Adrenal gland (tissue), 12 donors: ENCODE results near the gene CDK13. TPM values are rescaled to one million over a fixed set of nuclear protein-coding genes. Genes with fewer than 3 reads are reported as not detected.

ENCODE experiments used
- DNase-seq, 7 donors: peaks; one replicate each; pipeline ENCODE4 v3.0.0-alpha.2; 2019 to 2020
- H3K27ac ChIP-seq, 5 donors: fragments of 200-600 bp; sonication (generic) in 4 of 5; 1 replicate in 3 of 5; 2 replicates in 2 of 5; pipeline versions ENCODE4 v1.5.1 to v1.8.0; 2016 to 2020; ENCODE audit warnings: mild to moderate bottlenecking in 1 of 5
- H3K27me3 ChIP-seq: fragments of 200-600 bp; 2 replicates; pipeline ENCODE4 v1.8.0; 2021
- H3K36me3 ChIP-seq, 2 donors: fragments of 200-600 bp; replicated peaks in 1 of 2; 1 replicate in 1 of 2; 2 replicates in 1 of 2; pipeline versions ENCODE4 v1.5.1 to v1.8.0; 2018 to 2022
- H3K4me1 ChIP-seq, 2 donors: fragments of 200-600 bp; replicated peaks in 1 of 2; 1 replicate in 1 of 2; 2 replicates in 1 of 2; pipeline versions ENCODE4 v1.5.1 to v1.8.0; 2018 to 2021
- H3K4me3 ChIP-seq, 4 donors: fragments of 200-600 bp; sonication (generic) in 3 of 4; one replicate each; pipeline ENCODE4 v1.5.1; 2016 to 2018
- H3K9me3 ChIP-seq, 3 donors: fragments of 200-600 bp; sonication (generic) in 1 of 3; replicated peaks in 1 of 3; 1 replicate in 2 of 3; 2 replicates in 1 of 3; pipeline versions ENCODE4 v1.5.1 to v1.8.0; 2016 to 2021
- CTCF ChIP-seq, 6 experiments: fragments of 450-650 bp in 4 of 6; fragments of 200-600 bp in 2 of 6; sonication (generic) in 1 of 6; IDR thresholded peaks; 1 replicate in 5 of 6; 2 replicates in 1 of 6; pipeline versions ENCODE4 v1.5.1 to v1.8.0; 2016 to 2021; ENCODE audit warnings: antibody characterized with exemption in 6 of 6, mild to moderate bottlenecking in 2 of 6, moderate library complexity in 1 of 6
- POLR2A ChIP-seq, 2 donors: fragments of 450-650 bp; IDR thresholded peaks; one replicate each; pipeline ENCODE4 v1.6.1; 2017; ENCODE audit warnings: antibody characterized with exemption in 2 of 2, mild to moderate bottlenecking in 2 of 2, moderate library complexity in 1 of 2
- WGBS, 4 donors: extraction: QIAGEN DNeasy Blood & Tissue Kit in 2 of 4; methylation state at CpG; one replicate each; pipeline versions ENCODE4 v1.1.5 to v1.1.7; 2013 to 2017; 5-methylcytosine and 5-hydroxymethylcytosine counted together
- intact Hi-C, 2 donors: fragments of 100-400 bp; cut with DNase I; formaldehyde crosslinking; loops; one replicate each; pipeline versions ENCODE4 v1.14.1 to v1.15.0; 2022 to 2023
- polyA plus RNA-seq, 3 donors: library from polyadenylated mRNA; stranded (reverse); fragments of 200-250 nt in 2 of 3; fragments of 350-450 nt in 1 of 3; fragmentation: Illumina TruSeq in 1 of 3; extraction: RNeasy Lipid Tissue Mini Kit (QIAGEN cat#74804) in 1 of 3; gene quantifications; one replicate each; pipeline ENCODE4 v1.2.3, GENCODE V29; 2013 to 2014
- total RNA-seq, 9 donors: library from RNA; depleted of rRNA in 4 of 9; stranded (reverse); fragments of >200 nt in 4 of 9; fragments of 120-200 nt in 1 of 9; fragmentation: NEBNext Ultra II Directional in 1 of 9; extraction: Animal tissue kit (Norgen Biotek cat#: 25700) in 1 of 9; gene quantifications; one replicate each; pipeline versions ENCODE4 v1.1.0 to v1.2.4, GENCODE V29; 2013 to 2023
- donor health status: healthy with polysubstance abuse.
- donor health status: Bipolar disorder and iron deficiency.
- donor health status: DM: yes; HTN: yes; CAD: no.
- donor health status: DM: no; HTN: no; CAD: no.
- donor health status: DM: no; HTN: no; CAD: no.
- donor health status: DM: yes; HTN: yes; CAD: no.

CDK13 gene
- total and polyA plus RNA-seq, 12 donors = 21.2 to 77.7 (median 40.2) TPM

GRCh38 chr7:39942883-39943282, 7.2 kb upstream of the CDK13 start:
- H3K36me3 ChIP-seq = no peaks in the 10 kb centered on the region
- no peak overlapping the region for H3K27ac ChIP-seq
- no peaks in the 10 kb centered on the region for H3K4me1 ChIP-seq
- H3K27me3 ChIP-seq = no peaks in the 10 kb centered on the region
- TF ChIP-seq CTCF (IDR thresholded peaks at IDR 0.05) = no peak
- TF ChIP-seq POLR2A (IDR thresholded peaks at IDR 0.05) = no peak
- H3K9me3 ChIP-seq = no peaks in the 10 kb centered on the region
- intact Hi-C loops = no loop called here
- 86 to 93% (median 93%) methylated on average over 2 of the region's 2 CpGs for WGBS, 4 donors
- H3K4me3 ChIP-seq = no peak overlapping the region
- no peak for DNase-seq

GRCh38 chr7:39946693-39947092, 3.4 kb upstream of the CDK13 start:
- no peak overlapping the region for H3K4me3 ChIP-seq
- WGBS, 4 donors = 71 to 81% (median 78%) methylated on average over 9 of the region's 9 CpGs
- H3K36me3 ChIP-seq = no peaks in the 10 kb centered on the region
- no peak for TF ChIP-seq POLR2A (IDR thresholded peaks at IDR 0.05)
- TF ChIP-seq CTCF (IDR thresholded peaks at IDR 0.05) = no peak
- H3K9me3 ChIP-seq = no peaks in the 10 kb centered on the region
- DNase-seq = no peak
- intact Hi-C loops = loop anchor here in 1 of 2 donors (5.0 kb wide), 1 partner anchor 106 kb away; no protein-coding TSS in a partner anchor
- H3K27me3 ChIP-seq = no peaks in the 10 kb centered on the region
- H3K27ac ChIP-seq = no peak overlapping the region
- H3K4me1 ChIP-seq = peaks cover 4 to 7% of the 10 kb centered on the region in 2 donors

- intact Hi-C loops = loop anchor here in 1 of 2 donors (5.0 kb wide), 1 partner anchor 104 kb away; no protein-coding TSS in a partner anchor
- Histone ChIP-seq H3K27ac (peak overlapping the region; percentile 98 to 100 (median 99)), H3K4me1 (peaks cover 7 to 20% of the 10 kb centered on the region in 2 donors), H3K36me3 (no peaks in the 10 kb centered on the region), H3K9me3 (no peaks in the 10 kb centered on the region), H3K4me3 (peak overlapping the region in 2 of 4 donors; percentile 47 to 85), H3K27me3 (no peaks in the 10 kb centered on the region)
- peak in 1 of 7 donors; percentile 7 for DNase-seq
- no peak for TF ChIP-seq POLR2A (IDR thresholded peaks at IDR 0.05)
- TF ChIP-seq CTCF (IDR thresholded peaks at IDR 0.05) = no peak
- WGBS, 4 donors = 26 to 45% (median 39%) methylated on average over 7 to 10 of the region's 10 CpGs
Observed at GRCh38 chr7:39948375-39948955, 1.6 kb upstream of the CDK13 start.

- no peaks in the 10 kb centered on the region for H3K27me3 ChIP-seq
- peaks cover 13 to 27% of the 10 kb centered on the region in 2 donors for H3K4me1 ChIP-seq
- 0 to 1% (median 1%) methylated on average over 39 to 69 of the region's 74 CpGs for WGBS, 4 donors
- DNase-seq = peak; percentile 97 to 99 (median 99)
- intact Hi-C loops = loop anchor here in 1 of 2 donors (5.0 kb wide), 1 partner anchor 103 kb away; no protein-coding TSS in a partner anchor
- H3K27ac ChIP-seq = peak overlapping the region; percentile 98 to 100 (median 99)
- H3K9me3 ChIP-seq = no peaks in the 10 kb centered on the region
- peak overlapping the region in 3 of 4 donors; percentile 85 to 91 (median 90) for H3K4me3 ChIP-seq
- H3K36me3 ChIP-seq = no peaks in the 10 kb centered on the region
- TF ChIP-seq CTCF (IDR thresholded peaks at IDR 0.05) = no peak
- peak; percentile 85 to 96 for TF ChIP-seq POLR2A (IDR thresholded peaks at IDR 0.05)
Observed at GRCh38 chr7:39948956-39949928, 814 bp upstream of the CDK13 start.
